ENCODE data around the gene VOPP1. TPM values are rescaled to one million over a fixed set of nuclear protein-coding genes. Genes with fewer than 3 reads are reported as not detected.
A peak's percentile ranks its signal among the peaks of the same experiment; 100 is the strongest.

Gene VOPP1
- total RNA-seq, 2 experiments from 2014 or later, result 49.6 to 53.1 TPM

- Histone ChIP-seq H3K4me1 (ENCODE audit: insufficient read depth, low read length) (peaks cover 67% of the 10 kb centered on the region), H3K4me3 (ENCODE audit: low read length) (no peak overlapping the region), H3K27ac (ENCODE audit: low read depth in 1 of 2, low read length in 2 of 2) (no peak overlapping the region), H3K9me3 (ENCODE audit: control insufficient read depth in 1 of 2, insufficient read depth in 1 of 2, low read length in 2 of 2) (no peaks in the 10 kb centered on the region), H3K36me3 (ENCODE audit: insufficient read depth, low read length) (peaks cover 46% of the 10 kb centered on the region), H3K27me3 (ENCODE audit: control insufficient read depth in 1 of 2, insufficient read depth in 2 of 2, low read length in 2 of 2) (no peaks in the 10 kb centered on the region)
- CTCF ChIA-PET, result interaction anchor here (1.3 kb wide), 1 partner anchor 52 kb away, joined by 4 read pairs; no protein-coding TSS in a partner anchor
- intact Hi-C loops (cut with DNase I, micrococcal nuclease), result no loop called here
- no peak for TF ChIP-seq CTCF (IDR thresholded peaks at IDR 0.05)
- POLR2A ChIA-PET, result no interaction called here
- peaks cover 57% of the 10 kb centered on the region for H3K36me3 Mint-ChIP-seq (ENCODE audit: low read depth)
- H3K27me3 Mint-ChIP-seq, result no peaks in the 10 kb centered on the region
- H3K9me3 Mint-ChIP-seq, result no peaks in the 10 kb centered on the region
- no peak overlapping the region for H3K4me3 Mint-ChIP-seq
- DNase-seq (no peak), ATAC-seq (ENCODE audit: poor library complexity) (no peak)
- peak overlapping the region; percentile 68 for H3K27ac Mint-ChIP-seq
- H3K4me1 Mint-ChIP-seq (ENCODE audit: low read depth), result peaks cover 79% of the 10 kb centered on the region
Measured at GRCh38 chr7:55521512-55521911, 50.8 kb downstream of the VOPP1 start.

GRCh38 chr7:55520426-55521140 lies 51.7 kb downstream of the VOPP1 start:
- peak overlapping the region; percentile 68 for H3K27ac Mint-ChIP-seq
- POLR2A ChIA-PET, result interaction anchor here (1.4 kb wide), 1 partner anchor 52 kb away, joined by 4 read pairs; no protein-coding TSS in a partner anchor

GRCh38 chr7:55518836-55519235 lies 53.5 kb downstream of the VOPP1 start:
- Histone ChIP-seq H3K4me1 (ENCODE audit: insufficient read depth, low read length) (peaks cover 63% of the 10 kb centered on the region), H3K27me3 (ENCODE audit: control insufficient read depth in 1 of 2, insufficient read depth in 2 of 2, low read length in 2 of 2) (no peaks in the 10 kb centered on the region), H3K36me3 (ENCODE audit: insufficient read depth, low read length) (peaks cover 73% of the 10 kb centered on the region), H3K27ac (ENCODE audit: low read depth in 1 of 2, low read length in 2 of 2) (no peak overlapping the region), H3K4me3 (ENCODE audit: low read length) (no peak overlapping the region), H3K9me3 (ENCODE audit: control insufficient read depth in 1 of 2, insufficient read depth in 1 of 2, low read length in 2 of 2) (no peaks in the 10 kb centered on the region)
- no peak for TF ChIP-seq CTCF (IDR thresholded peaks at IDR 0.05)
- DNase-seq (peak in 1 of 14 experiments; percentile 1), ATAC-seq (ENCODE audit: poor library complexity) (no peak)
- POLR2A ChIA-PET, result no interaction called here
- Mint-ChIP-seq H3K36me3 (ENCODE audit: low read depth) (peaks cover 75% of the 10 kb centered on the region), H3K9me3 (no peaks in the 10 kb centered on the region), H3K27me3 (no peaks in the 10 kb centered on the region), H3K27ac (no peak overlapping the region), H3K4me3 (no peak overlapping the region), H3K4me1 (ENCODE audit: low read depth) (peaks cover 72% of the 10 kb centered on the region)
- intact Hi-C loops (cut with DNase I, micrococcal nuclease), result loop anchor here in 1 of 2 experiments (5.0 kb wide), 1 partner anchor 82 kb away; no protein-coding TSS in a partner anchor
- CTCF ChIA-PET, result interaction anchor here (1.3 kb wide), 1 partner anchor 16 kb away, joined by 3 read pairs; no protein-coding TSS in a partner anchor

More at GRCh38 chr7:55520426-55521140, 51.7 kb downstream of the VOPP1 start:
- Mint-ChIP-seq H3K9me3 (no peaks in the 10 kb centered on the region), H3K4me1 (ENCODE audit: low read depth) (peaks cover 79% of the 10 kb centered on the region), H3K4me3 (no peak overlapping the region), H3K27me3 (no peaks in the 10 kb centered on the region), H3K36me3 (ENCODE audit: low read depth) (peaks cover 61% of the 10 kb centered on the region)
- Histone ChIP-seq H3K4me1 (ENCODE audit: insufficient read depth, low read length) (peaks cover 65% of the 10 kb centered on the region), H3K9me3 (ENCODE audit: control insufficient read depth in 1 of 2, insufficient read depth in 1 of 2, low read length in 2 of 2) (no peaks in the 10 kb centered on the region), H3K27me3 (ENCODE audit: control insufficient read depth in 1 of 2, insufficient read depth in 2 of 2, low read length in 2 of 2) (no peaks in the 10 kb centered on the region), H3K36me3 (ENCODE audit: insufficient read depth, low read length) (peaks cover 55% of the 10 kb centered on the region), H3K27ac (ENCODE audit: low read depth in 1 of 2, low read length in 2 of 2) (no peak overlapping the region), H3K4me3 (ENCODE audit: low read length) (no peak overlapping the region)
- ATAC-seq (ENCODE audit: poor library complexity) (no peak), DNase-seq (no peak)
- intact Hi-C loops (cut with DNase I, micrococcal nuclease), result no loop called here
- TF ChIP-seq CTCF (IDR thresholded peaks at IDR 0.05), result no peak
- CTCF ChIA-PET, result interaction anchor here (1.3 kb wide), 1 partner anchor 53 kb away, joined by 4 read pairs; no protein-coding TSS in a partner anchor

All from CD4-positive, alpha-beta T cell (primary cell).